IMR-90 (cell line): ENCODE results near the gene COL5A1. TPM values are rescaled to one million over a fixed set of nuclear protein-coding genes. Genes with fewer than 3 reads are reported as not detected.

ENCODE experiments used
- ATAC-seq: fragments of 200-7000 bp; cut with Tn5 transposase; 2 replicates; pipeline ENCODE4 v1.9.1; 2020; ENCODE audit warnings: low read depth, mild to moderate bottlenecking, moderate library complexity
- BruUV-seq: library from RNA; stranded (reverse); fragments of 400-500 nt; replicated peaks from 2 replicates; lab custom pipeline; 2021; lab: Mats Ljungman, UMichigan
- CTCF ChIA-PET: fragments of 300-600 bp; formaldehyde crosslinking; extraction: SDS; loops from one replicate; lab custom pipeline; 2021; ENCODE audit warnings: antibody characterized with exemption; lab: Yijun Ruan, JAX
- POLR2A ChIA-PET: fragments of 300-600 bp; sonication (Branson Sonifier 250); formaldehyde crosslinking; loops from one replicate; lab custom pipeline; 2022; ENCODE audit warnings: antibody characterized with exemption; ENCODE audit not compliant: unreplicated experiment; lab: Charles Lee
- DNase-seq: peaks from one replicate; pipeline ENCODE4 v3.0.0; 2013
- H2AFZ ChIP-seq: replicated peaks from 2 replicates; pipeline ENCODE3; 2013; ENCODE audit warnings: low read length, mild to moderate bottlenecking; ENCODE audit not compliant: poor library complexity
- H2AK5ac ChIP-seq: 2 replicates; pipeline ENCODE4 v1.6.1; 2013; ENCODE audit warnings: low read depth, low read length, inconsistent platforms
- H2AK9ac ChIP-seq: replicated peaks from 2 replicates; pipeline ENCODE3; 2013; ENCODE audit warnings: mild to moderate bottlenecking, low read depth, low read length, moderate library complexity; ENCODE audit not compliant: poor library complexity
- H2BK120ac ChIP-seq: 2 replicates; pipeline ENCODE4 v1.6.1; 2013; ENCODE audit warnings: low read depth, low read length, inconsistent platforms
- H2BK15ac ChIP-seq: 3 replicates; pipeline ENCODE4 v1.6.1; 2013; ENCODE audit warnings: low read depth, low read length, inconsistent platforms
- H2BK20ac ChIP-seq: 2 replicates; pipeline ENCODE4 v1.6.1; 2013; ENCODE audit warnings: low read depth, mild to moderate bottlenecking, inconsistent platforms, low read length, moderate library complexity
- H2BK5ac ChIP-seq: 2 replicates; pipeline ENCODE4 v1.6.1; 2013; ENCODE audit warnings: mild to moderate bottlenecking, low read depth, low read length, inconsistent platforms; ENCODE audit not compliant: poor library complexity, severe bottlenecking
- H3K14ac ChIP-seq: replicated peaks from 2 replicates; pipeline ENCODE4 v1.6.1; 2013; ENCODE audit warnings: low read depth, low read length, inconsistent platforms
- H3K18ac ChIP-seq: 2 replicates; pipeline ENCODE4 v1.6.1; 2013; ENCODE audit warnings: low read depth, low read length, control low read depth
- H3K23ac ChIP-seq: 2 replicates; pipeline ENCODE4 v1.6.1; 2013; ENCODE audit warnings: low read depth, low read length, inconsistent platforms
- H3K27ac ChIP-seq: 2 replicates; pipeline ENCODE4 v1.5.1; 2013; ENCODE audit warnings: mild to moderate bottlenecking, control low read depth, low read length; ENCODE audit not compliant: insufficient read depth
- H3K27me3 ChIP-seq: 2 replicates; pipeline ENCODE4 v1.6.1; 2013; ENCODE audit warnings: low read length; ENCODE audit not compliant: control insufficient read depth, insufficient read depth
- H3K36me3 ChIP-seq: 2 replicates; pipeline ENCODE4 v1.6.1; 2013; ENCODE audit warnings: low read length, mixed read lengths; ENCODE audit not compliant: control insufficient read depth, insufficient read depth
- H3K4ac ChIP-seq: 2 replicates; pipeline ENCODE4 v1.6.1; 2013; ENCODE audit warnings: low read depth, low read length, inconsistent platforms
- H3K4me1 ChIP-seq: 2 replicates; pipeline ENCODE4 v1.6.1; 2013; ENCODE audit warnings: low read length, mixed read lengths; ENCODE audit not compliant: control insufficient read depth, insufficient read depth
- H3K4me2 ChIP-seq: 2 replicates; pipeline ENCODE4 v1.6.1; 2013; ENCODE audit warnings: low read depth, mild to moderate bottlenecking, control low read depth, low read length, moderate library complexity
- H3K4me3 ChIP-seq: 2 replicates; pipeline ENCODE4 v1.5.1; 2013; ENCODE audit warnings: low read depth, mild to moderate bottlenecking, control low read depth, low read length, moderate library complexity; ENCODE audit not compliant: insufficient read depth
- H3K56ac ChIP-seq: 2 replicates; pipeline ENCODE4 v1.6.1; 2013; ENCODE audit warnings: low read length, inconsistent platforms; ENCODE audit not compliant: insufficient read depth; ENCODE audit errors: extremely low read depth
- H3K79me1 ChIP-seq, 2 experiments: 2 replicates each; pipeline ENCODE4 v1.6.1; 2013; ENCODE audit warnings: low read length in 2 of 2, inconsistent platforms in 1 of 2, low read depth in 1 of 2
- H3K9ac ChIP-seq: 2 replicates; pipeline ENCODE4 v1.6.1; 2013; ENCODE audit warnings: low read depth, low read length, control low read depth
- H3K9me1 ChIP-seq: 2 replicates; pipeline ENCODE4 v1.6.1; 2013; ENCODE audit warnings: low read length, inconsistent platforms; ENCODE audit not compliant: insufficient read depth
- H3K9me3 ChIP-seq: 2 replicates; pipeline ENCODE4 v1.6.1; 2013; ENCODE audit warnings: low read length; ENCODE audit not compliant: control insufficient read depth, insufficient read depth
- H4K20me1 ChIP-seq: 2 replicates; pipeline ENCODE4 v1.6.1; 2013; ENCODE audit warnings: low read length, inconsistent platforms; ENCODE audit not compliant: insufficient read depth
- H4K5ac ChIP-seq: 2 replicates; pipeline ENCODE4 v1.6.1; 2013; ENCODE audit warnings: mild to moderate bottlenecking, low read depth, low read length, control low read depth
- H4K8ac ChIP-seq, 2 experiments: 2 replicates each; pipeline ENCODE4 v1.6.1; 2013; ENCODE audit warnings: low read depth in 2 of 2, low read length in 2 of 2, control low read depth in 1 of 2, inconsistent platforms in 1 of 2
- H4K91ac ChIP-seq: 2 replicates; pipeline ENCODE4 v1.6.1; 2013; ENCODE audit warnings: low read depth, low read length, inconsistent platforms; ENCODE audit not compliant: insufficient read depth
- MAZ ChIP-seq: IDR thresholded peaks from 2 replicates; pipeline ENCODE4 v1.6.1; 2012; ENCODE audit warnings: low read depth, mild to moderate bottlenecking, low read length, improper control_type of control experiment, moderate library complexity, borderline replicate concordance
- NFE2L2 ChIP-seq: fragments of 150-350 bp; IDR thresholded peaks from 2 replicates; pipeline ENCODE4 v1.6.1; 2016; ENCODE audit warnings: low read depth, mild to moderate bottlenecking, low read length
- POLR2A ChIP-seq: IDR thresholded peaks from 2 replicates; pipeline ENCODE4 v1.6.1; 2012; ENCODE audit warnings: mild to moderate bottlenecking, low read depth, low read length
- WGBS, 2 experiments: methylation state at CpG; one replicate each; pipeline versions ENCODE4 v1.1.5 to v1.1.7; 2013; ENCODE audit warnings: missing lambda C conversion rate in 2 of 2; ENCODE audit not compliant: insufficient read length in 1 of 2; ENCODE audit errors: extremely low coverage in 2 of 2; 5-methylcytosine and 5-hydroxymethylcytosine counted together
- dilution Hi-C: fragments of 300-500 bp; cut with HindIII; formaldehyde crosslinking; loops from one replicate; pipeline ENCODE4 v1.14.3; 2018; ENCODE audit warnings: low sequenced_read_pairs; ENCODE audit not compliant: unreplicated experiment
- in situ Hi-C: fragments of 300-500 bp; cut with MboI; formaldehyde crosslinking; loops from 3 replicates; pipeline ENCODE4 v1.14.3; 2019; ENCODE audit warnings: low sequenced_read_pairs, inconsistent platforms, mixed read lengths
- intact Hi-C: fragments of 100-400 bp; cut with micrococcal nuclease; formaldehyde crosslinking; loops from 2 replicates; pipeline ENCODE4 v1.10.0; 2022
- polyA plus RNA-seq, 3 experiments: library from polyadenylated mRNA; depleted of rRNA; stranded (reverse); fragments of >200 nt; gene quantifications; 2 replicates each; pipeline ENCODE4 v1.2.3, GENCODE V29; 2012; ENCODE audit warnings: low replicate concordance in 1 of 3
- total RNA-seq: library from RNA; depleted of rRNA; stranded (reverse); fragments of >200 nt; gene quantifications from 2 replicates; pipeline ENCODE4 v1.2.3, GENCODE V29; 2012

The COL5A1 gene
- total and polyA plus RNA-seq, 2 of the 4 experiments (the other 2 are of a cell fraction), result 19.2 to 173 TPM

- ATAC-seq, result no peak
- Histone ChIP-seq H3K18ac (no peak overlapping the region), H3K14ac (no peak overlapping the region), H2BK20ac (no peak overlapping the region), H3K9me1 (peaks cover 50% of the 10 kb centered on the region), H2AK5ac (no peak overlapping the region; the same call in 1 of the 2 replicates), H3K79me1 (peaks cover 7 to 100% of the 10 kb centered on the region in 2 experiments; a peak in 3 of 4 replicates), H2AFZ (no peak overlapping the region), H3K23ac (no peak overlapping the region), H3K4me3 (no peak overlapping the region), H3K4ac (no peak overlapping the region), H4K91ac (no peak overlapping the region), H3K4me1 (peaks cover 27% of the 10 kb centered on the region), H2BK120ac (no peak overlapping the region), H2AK9ac (no peak overlapping the region), H4K20me1 (peaks cover 97% of the 10 kb centered on the region), H3K9me3 (no peaks in the 10 kb centered on the region), H3K27me3 (no peaks in the 10 kb centered on the region), H3K56ac (no peak overlapping the region), H4K8ac (no peak overlapping the region), H4K5ac (no peak overlapping the region), H3K9ac (no peak overlapping the region), H3K36me3 (peaks cover 43% of the 10 kb centered on the region), H2BK15ac (no peak overlapping the region), H3K27ac (no peak overlapping the region), H2BK5ac (no peak overlapping the region), H3K4me2 (no peak overlapping the region)
- no CpG with 5 or more reads among the region's 10 CpGs for WGBS, 2 experiments
- intact Hi-C loops (no loop called here), dilution Hi-C loops (no loop called here), in situ Hi-C loops (no loop called here)
- no TSS peak for BruUV-seq
- TF ChIP-seq NFE2L2 (no peak), MAZ (no peak), POLR2A (no peak)
- ChIA-PET POLR2A (no interaction called here), CTCF (no interaction called here)
- no peak for DNase-seq
These were observed 9.8 kb downstream of the COL5A1 start for GRCh38 chr9:134651226-134651905.
